H1 (cell line): ENCODE results near the gene ADCY2. TPM values are rescaled to one million over a fixed set of nuclear protein-coding genes. Genes with fewer than 3 reads are reported as not detected.

Experiments used
- CTCF ChIA-PET: fragments of 300-600 bp; sonication (Branson Sonifier 250); formaldehyde crosslinking; loops from one replicate; lab custom pipeline; 2021; ENCODE audit not compliant: partially characterized antibody; lab: Charles Lee
- POLR2A ChIA-PET: fragments of 300-600 bp; sonication (Branson Sonifier 250); formaldehyde crosslinking; loops from one replicate; lab custom pipeline; 2021; ENCODE audit warnings: inconsistent platforms; ENCODE audit not compliant: partially characterized antibody; lab: Charles Lee
- DNase-seq, 2 experiments: peaks; one replicate each; pipeline versions ENCODE4 v3.0.0 to v3.0.0-alpha.2; 2010 to 2022; ENCODE audit warnings: low spot score in 2 of 2, low read depth in 1 of 2, mixed read lengths in 1 of 2
- FAIRE-seq: peaks from 2 replicates; lab custom pipeline; 2011; peaks lifted over from hg19 to GRCh38; lab: Jason Lieb, UNC
- H2AFZ ChIP-seq: 2 replicates; pipeline ENCODE4 v1.8.1; 2012; ENCODE audit warnings: low read length, inconsistent platforms
- H2AK5ac ChIP-seq: 2 replicates; pipeline ENCODE4 v1.6.1; 2013; ENCODE audit warnings: low read depth, low read length
- H2BK120ac ChIP-seq: replicated peaks from 2 replicates; pipeline ENCODE3; 2013; ENCODE audit warnings: low read depth, low read length, inconsistent platforms
- H2BK12ac ChIP-seq: 2 replicates; pipeline ENCODE4 v1.6.1; 2013; ENCODE audit warnings: low read depth, low read length
- H2BK15ac ChIP-seq: 2 replicates; pipeline ENCODE4 v1.6.1; 2013; ENCODE audit warnings: low read length
- H2BK20ac ChIP-seq: 2 replicates; pipeline ENCODE4 v1.6.1; 2013; ENCODE audit warnings: low read length
- H2BK5ac ChIP-seq: 2 replicates; pipeline ENCODE4 v1.6.1; 2013; ENCODE audit warnings: low read depth, low read length
- H3K14ac ChIP-seq: 2 replicates; pipeline ENCODE4 v1.6.1; 2013; ENCODE audit warnings: inconsistent platforms; ENCODE audit not compliant: insufficient read length
- H3K18ac ChIP-seq: 2 replicates; pipeline ENCODE4 v1.6.1; 2013; ENCODE audit warnings: low read length; ENCODE audit errors: extremely low read depth
- H3K23ac ChIP-seq: 2 replicates; pipeline ENCODE4 v1.6.1; 2013; ENCODE audit warnings: inconsistent platforms; ENCODE audit not compliant: insufficient read length
- H3K23me2 ChIP-seq: 2 replicates; pipeline ENCODE4 v1.6.1; 2013; ENCODE audit warnings: low read depth, low read length
- H3K27ac ChIP-seq: 2 replicates; pipeline ENCODE4 v1.6.1; 2011; ENCODE audit warnings: low read depth, low read length, inconsistent platforms
- H3K27me3 ChIP-seq, 4 experiments: replicated peaks in 1 of 4; 1 replicate in 1 of 4; 2 replicates in 3 of 4; pipeline versions ENCODE4 v1.6.1 to v1.8.1; 2011 to 2013; ENCODE audit warnings: low read length in 3 of 4, mild to moderate bottlenecking in 3 of 4, inconsistent platforms in 2 of 4, mixed read lengths in 2 of 4, moderate library complexity in 1 of 4; ENCODE audit not compliant: control insufficient read depth in 3 of 4, insufficient read depth in 3 of 4; ENCODE audit errors: extremely low read depth in 1 of 4
- H3K36me3 ChIP-seq, 4 experiments: 2 replicates each; pipeline versions ENCODE4 v1.6.1 to v1.8.1; 2011 to 2013; ENCODE audit warnings: mild to moderate bottlenecking in 4 of 4, low read length in 3 of 4, moderate library complexity in 2 of 4, control low read depth in 1 of 4, inconsistent platforms in 1 of 4; ENCODE audit not compliant: insufficient read depth in 4 of 4, control insufficient read depth in 2 of 4
- H3K4ac ChIP-seq: replicated peaks from 2 replicates; pipeline ENCODE3; 2013; ENCODE audit warnings: low read length, low read depth, mixed read lengths, inconsistent platforms; ENCODE audit not compliant: insufficient read length
- H3K4me1 ChIP-seq, 4 experiments: replicated peaks in 1 of 4; 1 replicate in 1 of 4; 2 replicates in 3 of 4; pipeline versions ENCODE4 v1.6.1 to v1.8.1; 2011 to 2013; ENCODE audit warnings: low read length in 3 of 4, inconsistent platforms in 2 of 4, mixed read lengths in 1 of 4; ENCODE audit not compliant: insufficient read depth in 4 of 4, control insufficient read depth in 3 of 4
- H3K4me2 ChIP-seq, 2 experiments: 2 replicates each; pipeline versions ENCODE4 v1.6.1 to v1.8.1; 2011 to 2013; ENCODE audit warnings: low read depth in 2 of 2, low read length in 2 of 2, control low read depth in 1 of 2, inconsistent platforms in 1 of 2, mild to moderate bottlenecking in 1 of 2; ENCODE audit not compliant: insufficient read depth in 1 of 2
- H3K4me3 ChIP-seq, 4 experiments: fragments of 200-600, 300-600 bp in 1 of 4; sonication (generic), shearing (Covaris generic), sonication (Bioruptor Twin) in 1 of 4; 2 replicates each; pipeline versions ENCODE4 v1.5.1 to v1.8.1; 2011 to 2016; ENCODE audit warnings: low read length in 4 of 4, low read depth in 3 of 4, control low read depth in 2 of 4, inconsistent platforms in 2 of 4, mild to moderate bottlenecking in 2 of 4, mixed read lengths in 1 of 4, moderate library complexity in 1 of 4; ENCODE audit not compliant: insufficient read depth in 2 of 4; ENCODE audit errors: extremely low read depth in 1 of 4
- H3K56ac ChIP-seq: replicated peaks from 2 replicates; pipeline ENCODE3; 2013; ENCODE audit warnings: low read depth, mild to moderate bottlenecking, mixed read lengths, low read length, inconsistent platforms; ENCODE audit not compliant: insufficient read length
- H3K79me1 ChIP-seq: 2 replicates; pipeline ENCODE4 v1.6.1; 2013; ENCODE audit warnings: low read depth, low read length, control low read depth
- H3K79me2 ChIP-seq, 2 experiments: 2 replicates each; pipeline versions ENCODE4 v1.6.1 to v1.8.1; 2012 to 2013; ENCODE audit warnings: low read length in 2 of 2, mild to moderate bottlenecking in 2 of 2, inconsistent platforms in 1 of 2; ENCODE audit not compliant: insufficient read depth in 2 of 2, control insufficient read depth in 1 of 2
- H3K9ac ChIP-seq, 4 experiments: replicated peaks in 1 of 4; 1 replicate in 1 of 4; 2 replicates in 3 of 4; pipeline versions ENCODE4 v1.6.1 to v1.8.1; 2011 to 2013; ENCODE audit warnings: low read depth in 3 of 4, low read length in 3 of 4, control low read depth in 2 of 4, mild to moderate bottlenecking in 2 of 4, moderate library complexity in 2 of 4, inconsistent platforms in 1 of 4; ENCODE audit errors: extremely low read depth in 1 of 4
- H3K9me3 ChIP-seq, 2 experiments: 2 replicates each; pipeline versions ENCODE4 v1.6.1 to v1.8.1; 2012 to 2013; ENCODE audit warnings: mild to moderate bottlenecking in 2 of 2, moderate library complexity in 2 of 2, control low read depth in 1 of 2, inconsistent platforms in 1 of 2, low read depth in 1 of 2, low read length in 1 of 2, mixed read lengths in 1 of 2; ENCODE audit not compliant: insufficient read depth in 2 of 2
- H4K20me1 ChIP-seq, 2 experiments: replicated peaks in 1 of 2; 2 replicates each; pipeline versions ENCODE3 to v1.8.1; 2011 to 2013; ENCODE audit warnings: inconsistent platforms in 2 of 2, low read length in 2 of 2, mild to moderate bottlenecking in 1 of 2; ENCODE audit not compliant: insufficient read depth in 2 of 2, control insufficient read depth in 1 of 2
- H4K5ac ChIP-seq: 2 replicates; pipeline ENCODE4 v1.6.1; 2013; ENCODE audit warnings: low read length, low read depth, mixed read lengths, inconsistent platforms; ENCODE audit not compliant: insufficient read length
- H4K8ac ChIP-seq: 2 replicates; pipeline ENCODE4 v1.8.0; 2013; ENCODE audit warnings: mild to moderate bottlenecking, moderate library complexity, low read length, inconsistent platforms; ENCODE audit not compliant: insufficient read depth; ENCODE audit errors: extremely low read depth
- H4K91ac ChIP-seq: replicated peaks from 2 replicates; pipeline ENCODE3; 2013; ENCODE audit warnings: low read length, mixed read lengths, inconsistent platforms; ENCODE audit not compliant: insufficient read length
- BCL11A ChIP-seq, 2 experiments: IDR thresholded peaks; one replicate each; pipeline ENCODE4 v1.6.1; 2011; ENCODE audit warnings: low read depth in 2 of 2, low read length in 2 of 2, mild to moderate bottlenecking in 2 of 2
- EGR1 ChIP-seq: IDR thresholded peaks from 2 replicates; pipeline ENCODE4 v1.6.1; 2011; ENCODE audit warnings: low read depth, low read length, borderline replicate concordance
- KDM4A ChIP-seq: IDR thresholded peaks from one replicate; pipeline ENCODE4 v1.7.1; 2012; ENCODE audit warnings: low read depth, mild to moderate bottlenecking, moderate library complexity, low read length, inconsistent platforms; ENCODE audit not compliant: severe bottlenecking
- KDM5A ChIP-seq: fragments of 200-600 bp; IDR thresholded peaks from 2 replicates; pipeline ENCODE4 v1.7.1; 2012; ENCODE audit warnings: mild to moderate bottlenecking, low read length, inconsistent platforms, mixed read lengths
- MAFK ChIP-seq: IDR thresholded peaks from 2 replicates; pipeline ENCODE4 v1.6.1; 2012; ENCODE audit warnings: low read depth, mild to moderate bottlenecking, improper control_type of control experiment, low read length
- PHF8 ChIP-seq: fragments of 200-600 bp; sonication (generic); conservative IDR thresholded peaks from 2 replicates; pipeline ENCODE4 v1.7.1; 2012; ENCODE audit warnings: low read depth, mild to moderate bottlenecking, inconsistent platforms, low read length, moderate library complexity
- SP1 ChIP-seq: IDR thresholded peaks from 2 replicates; pipeline ENCODE4 v1.6.1; 2011; ENCODE audit warnings: low read depth, low read length
- WGBS, 2 experiments: shearing (Covaris generic) in 1 of 2; methylation state at CpG; one replicate each; pipeline versions ENCODE4 v1.1.6 to v1.1.7; 2013 to 2015; ENCODE audit warnings: low lambda C conversion rate in 2 of 2, mixed read lengths in 2 of 2, inconsistent platforms in 1 of 2, low coverage in 1 of 2, missing lambda C conversion rate in 1 of 2; ENCODE audit not compliant: insufficient replicate concordance in 2 of 2, insufficient coverage in 1 of 2, insufficient read length in 1 of 2; ENCODE audit errors: extremely low coverage in 1 of 2, missing lambda C conversion rate in 1 of 2; 5-methylcytosine and 5-hydroxymethylcytosine counted together
- polyA plus RNA-seq, 7 experiments: library from polyadenylated mRNA; depleted of rRNA in 3 of 7; stranded (reverse) in 5 of 7; unstranded in 2 of 7; fragments of >200 nt in 5 of 7; fragments of 200-250 nt in 2 of 7; gene quantifications; 1 replicate in 5 of 7; 2 replicates in 1 of 7; 4 replicates in 1 of 7; pipeline versions ENCODE4 v1.2.1 to v1.2.3, GENCODE V29; 2011 to 2013; ENCODE audit warnings: missing spikeins in 2 of 7, mixed read lengths in 2 of 7
- total RNA-seq: library from RNA; stranded (reverse); fragmentation: NEBNext Ultra II Directional; extraction: Animal tissue kit (Norgen Biotek cat#: 25700); gene quantifications from 2 replicates; pipeline ENCODE4 v1.2.1, GENCODE V29; 2021

ADCY2 gene
- total and polyA plus RNA-seq, 2 of the 8 experiments (the other 6 are each of a cell fraction or from before 2014, with no cell fraction given) = 35.8 to 122 TPM

GRCh38 chr5:7808998-7809397, 413.1 kb downstream of the ADCY2 start:
- no peak overlapping the region for H3K23ac ChIP-seq
- H2BK20ac ChIP-seq = no peak overlapping the region
- no peak overlapping the region for H2BK15ac ChIP-seq
- no peak overlapping the region for H2BK12ac ChIP-seq
- no peaks in the 10 kb centered on the region for H3K79me2 ChIP-seq
- no peaks in the 10 kb centered on the region for H3K23me2 ChIP-seq
- FAIRE-seq = no peak
- H3K79me1 ChIP-seq = no peaks in the 10 kb centered on the region
- H3K4me1 ChIP-seq = no peaks in the 10 kb centered on the region
- no peak overlapping the region for H3K4ac ChIP-seq
- no peak overlapping the region for H2BK120ac ChIP-seq
- CTCF ChIA-PET = interaction anchor here (0.6 to 0.9 kb wide), 2 partner anchors 16 to 38 kb away, joined by 3 to 4 read pairs; no protein-coding TSS in a partner anchor
- 88% methylated on average over 4 of the region's 4 CpGs; no CpG with 5 or more reads in 1 of the 2 experiments for WGBS, 2 experiments
- H3K18ac ChIP-seq = no peak overlapping the region
- no peak overlapping the region for H4K91ac ChIP-seq
- H3K27me3 ChIP-seq = no peaks in the 10 kb centered on the region
- H4K8ac ChIP-seq = no peak overlapping the region
- no peak overlapping the region for H3K9ac ChIP-seq
- H4K5ac ChIP-seq = no peak overlapping the region
- no peak overlapping the region for H3K4me3 ChIP-seq
- TF ChIP-seq SP1 (no peak), MAFK (no peak), KDM5A (no peak), PHF8 (no peak), EGR1 (no peak), KDM4A (no peak), BCL11A (IDR thresholded peaks at IDR 0.05; ENCODE audit: low read depth in 2 of 2, low read length in 2 of 2) (no peak)
- POLR2A ChIA-PET = no interaction called here
- no peak overlapping the region for H2AK5ac ChIP-seq
- peaks cover 0 to 24% (median 2%) of the 10 kb centered on the region in 4 experiments; a peak in 5 of 8 replicates for H3K36me3 ChIP-seq
- no peak overlapping the region for H3K4me2 ChIP-seq
- H3K14ac ChIP-seq = no peak overlapping the region
- H2BK5ac ChIP-seq = no peak overlapping the region
- no peak overlapping the region for H3K27ac ChIP-seq
- no peak overlapping the region for H3K56ac ChIP-seq
- H4K20me1 ChIP-seq = no peaks in the 10 kb centered on the region
- no peak for DNase-seq
- H2AFZ ChIP-seq = no peak overlapping the region
- H3K9me3 ChIP-seq = no peaks in the 10 kb centered on the region
